GM12874 (cell line): ENCODE data around the gene MIP.

Experiments used
- TF ChIP-seq, protein P1 (sequence below): IDR thresholded peaks from 2 replicates; pipeline ENCODE4 v1.5.1; 2011; ENCODE audit warnings: low read depth, mild to moderate bottlenecking, control low read depth, low read length, moderate library complexity; ENCODE audit not compliant: insufficient read depth

The MIP gene

DNA sequence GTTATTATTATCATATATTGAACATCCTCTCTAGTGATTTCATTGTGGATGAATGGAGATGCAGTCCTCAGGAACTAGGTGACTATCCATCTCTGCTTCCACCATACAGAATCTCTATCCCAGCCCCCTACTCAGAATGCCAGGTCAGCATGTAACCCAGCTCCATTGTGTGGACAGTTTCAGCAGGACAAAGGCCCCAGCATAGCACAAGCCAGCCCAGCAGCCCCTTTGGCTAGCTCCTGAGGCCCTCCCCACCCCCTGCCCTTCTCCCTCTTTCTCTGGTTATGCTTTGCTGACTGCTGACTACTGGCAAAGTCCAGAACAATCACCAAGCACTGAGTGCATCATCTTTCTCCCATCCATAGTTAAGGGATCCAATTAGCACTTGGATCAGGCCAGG is 8.1 kb upstream of the MIP start:
- TF ChIP-seq, protein P1, sequence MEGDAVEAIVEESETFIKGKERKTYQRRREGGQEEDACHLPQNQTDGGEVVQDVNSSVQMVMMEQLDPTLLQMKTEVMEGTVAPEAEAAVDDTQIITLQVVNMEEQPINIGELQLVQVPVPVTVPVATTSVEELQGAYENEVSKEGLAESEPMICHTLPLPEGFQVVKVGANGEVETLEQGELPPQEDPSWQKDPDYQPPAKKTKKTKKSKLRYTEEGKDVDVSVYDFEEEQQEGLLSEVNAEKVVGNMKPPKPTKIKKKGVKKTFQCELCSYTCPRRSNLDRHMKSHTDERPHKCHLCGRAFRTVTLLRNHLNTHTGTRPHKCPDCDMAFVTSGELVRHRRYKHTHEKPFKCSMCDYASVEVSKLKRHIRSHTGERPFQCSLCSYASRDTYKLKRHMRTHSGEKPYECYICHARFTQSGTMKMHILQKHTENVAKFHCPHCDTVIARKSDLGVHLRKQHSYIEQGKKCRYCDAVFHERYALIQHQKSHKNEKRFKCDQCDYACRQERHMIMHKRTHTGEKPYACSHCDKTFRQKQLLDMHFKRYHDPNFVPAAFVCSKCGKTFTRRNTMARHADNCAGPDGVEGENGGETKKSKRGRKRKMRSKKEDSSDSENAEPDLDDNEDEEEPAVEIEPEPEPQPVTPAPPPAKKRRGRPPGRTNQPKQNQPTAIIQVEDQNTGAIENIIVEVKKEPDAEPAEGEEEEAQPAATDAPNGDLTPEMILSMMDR: no peak

DNA sequence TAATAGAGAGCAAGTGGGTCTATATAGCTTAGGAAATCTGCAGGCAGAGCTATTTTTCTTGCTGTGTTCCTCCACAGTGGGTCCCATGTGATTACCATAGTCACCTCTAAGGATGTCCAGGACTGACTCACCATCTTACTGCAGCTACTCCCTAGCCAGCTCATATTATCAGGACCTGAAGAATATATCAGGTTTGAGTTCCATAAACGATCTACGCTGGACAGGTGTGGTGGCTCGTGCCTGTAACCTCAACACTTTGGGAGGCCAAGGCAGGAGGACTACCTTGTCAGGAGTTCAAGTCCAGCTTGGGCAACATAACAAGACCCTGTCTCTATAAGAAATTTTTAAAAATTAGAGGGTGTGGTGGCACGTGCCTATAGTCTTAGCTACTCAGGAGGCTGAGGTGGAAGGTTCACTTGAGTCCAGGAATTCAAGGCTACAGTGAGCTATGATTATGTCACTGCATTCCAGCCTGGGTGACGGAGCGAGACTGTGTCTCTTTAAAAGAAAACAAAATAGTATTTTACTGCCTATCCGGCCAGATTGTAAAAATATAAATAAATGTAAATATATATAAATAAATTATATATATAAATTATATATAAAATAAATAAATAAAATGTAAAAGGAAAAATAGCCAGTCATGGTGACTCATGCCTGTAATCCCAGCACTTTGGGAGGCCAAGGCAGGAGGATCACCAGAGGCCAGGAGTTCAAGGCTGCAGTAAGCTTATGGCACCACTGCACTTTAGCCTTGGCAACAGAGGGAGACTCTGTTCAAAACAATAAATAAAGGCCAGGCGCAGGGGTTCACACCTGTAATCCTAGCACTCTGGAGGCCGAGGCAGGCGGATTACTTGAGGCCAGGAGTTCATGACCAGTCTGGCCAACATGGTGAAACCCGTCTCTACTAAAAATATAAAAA is 7.0 kb upstream of the MIP start:
- TF ChIP-seq, protein P1: no peak

DNA sequence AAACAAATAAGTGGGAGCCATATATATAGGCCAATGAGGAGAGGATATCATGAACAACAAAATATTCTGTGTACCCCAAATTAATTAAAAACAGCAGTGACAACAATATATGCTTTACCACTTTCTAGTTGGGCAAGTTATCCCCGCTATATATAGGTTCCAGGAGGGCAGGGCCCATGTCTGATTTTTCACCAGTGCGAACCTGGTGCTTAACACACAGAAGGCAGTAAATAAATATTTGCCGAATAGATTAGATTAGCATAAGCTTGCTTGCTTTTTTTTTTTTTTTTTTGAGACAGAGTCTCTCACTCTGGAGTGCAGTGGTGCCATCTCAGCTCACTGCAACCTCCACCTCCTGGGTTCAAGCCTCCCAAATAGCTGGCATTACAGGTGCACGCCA is 3.4 kb upstream of the MIP start:
- TF ChIP-seq, protein P1: no peak

DNA sequence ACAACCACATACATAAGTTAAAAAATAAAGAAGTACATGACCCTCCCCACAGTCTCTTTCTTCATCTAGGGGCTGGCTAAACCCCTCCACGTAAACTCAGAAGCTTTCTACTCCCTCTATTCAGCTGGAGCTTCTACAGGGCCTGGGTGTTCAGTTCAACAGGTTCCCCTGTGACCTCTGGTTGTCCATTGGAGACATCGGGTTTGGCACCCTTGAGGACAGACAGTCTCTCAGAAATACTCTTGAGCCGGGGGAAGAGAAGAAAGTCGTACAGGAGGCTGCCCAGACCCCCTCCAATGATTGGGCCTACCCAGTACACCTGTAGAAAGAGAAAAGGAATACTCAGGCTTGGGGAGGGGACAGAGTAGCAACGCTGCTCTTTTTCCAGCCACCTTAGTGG is 3.3 kb downstream of the MIP start:
- TF ChIP-seq, protein P1: no peak

DNA sequence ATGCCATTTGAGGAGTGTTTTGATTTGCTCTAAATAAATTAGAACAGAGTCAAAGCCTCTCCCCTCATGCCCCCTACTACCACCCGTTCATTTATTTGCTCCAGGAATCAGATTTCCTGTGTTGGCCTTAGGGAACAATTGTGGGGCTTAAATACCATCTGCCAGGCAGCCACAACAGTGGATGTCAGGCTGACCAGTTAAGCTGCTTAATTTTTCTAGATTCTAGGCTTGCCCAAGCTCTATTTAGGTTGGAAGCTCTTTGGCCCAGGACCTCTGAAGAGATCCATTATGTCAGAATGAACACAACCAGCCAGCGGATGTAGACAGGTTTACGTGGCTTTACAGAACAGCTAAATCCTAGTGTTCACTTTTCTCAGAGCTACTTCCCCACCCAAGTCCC is 4.2 kb downstream of the MIP start:
- TF ChIP-seq, protein P1: no peak

DNA sequence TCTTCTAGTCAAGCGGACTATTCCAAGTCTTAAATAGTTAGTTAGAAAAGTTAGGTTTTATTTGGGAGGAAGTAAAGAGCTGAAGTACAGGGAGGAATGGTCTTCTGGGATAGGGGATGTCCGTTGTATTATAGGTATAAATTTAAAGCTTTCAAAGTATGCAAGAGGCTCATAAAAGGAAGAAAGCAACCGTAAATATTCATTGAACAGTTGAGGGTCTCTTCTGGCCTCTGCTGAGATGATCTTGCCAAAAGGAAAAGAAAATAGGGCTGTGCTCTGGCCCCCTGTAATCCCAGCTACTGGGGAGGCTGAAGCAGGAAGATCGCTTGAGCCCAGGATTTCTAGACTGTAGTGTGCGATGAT is 4.9 kb downstream of the MIP start:
- TF ChIP-seq, protein P1: no peak

DNA sequence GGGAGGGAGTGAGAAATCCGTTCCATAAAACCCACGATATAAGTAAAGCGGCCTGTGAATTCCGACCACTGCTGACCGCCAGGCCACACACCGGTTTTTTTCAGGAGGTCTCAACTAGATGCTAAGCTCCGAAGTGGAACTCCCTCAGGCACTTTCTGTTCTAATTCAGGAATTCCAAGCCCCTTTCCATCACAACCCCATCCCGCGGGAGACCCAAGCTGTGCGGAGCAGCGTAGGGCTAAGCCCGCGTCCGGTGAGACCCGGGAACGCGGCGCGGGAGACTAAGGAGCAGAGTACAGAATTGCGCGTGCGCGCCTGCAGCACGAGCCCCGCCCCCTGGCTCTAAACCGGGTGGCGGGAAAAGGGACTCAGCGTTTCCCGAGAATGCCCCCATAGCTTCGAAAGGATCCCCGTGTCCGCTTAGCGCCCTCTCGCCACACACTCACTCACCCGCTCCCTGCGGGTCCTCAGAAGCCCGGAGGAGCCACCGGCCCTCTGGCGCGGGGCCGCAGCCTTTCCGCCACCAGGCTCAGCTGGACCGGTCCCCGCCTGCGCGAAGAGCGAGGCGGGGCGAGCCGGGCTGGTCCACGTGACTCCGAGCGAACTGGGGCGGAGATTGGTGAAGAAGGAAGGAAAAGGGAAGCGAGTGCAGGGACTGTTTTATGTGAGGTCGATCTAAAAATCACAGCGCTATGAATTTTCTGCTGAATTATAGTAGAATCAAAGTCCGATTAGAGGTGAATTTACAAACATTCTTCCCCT is 5.4 kb downstream of the MIP start, which contains the start of gene TIMELESS:
TIMELESS (minus strand) TSS at position 567 of the 762 bp plus-strand sequence. CDS start 15,256 bp downstream, outside the sequence.
- TF ChIP-seq, protein P1: no peak
